ENCODE measurements around the gene RALY. TPM values are rescaled to one million over a fixed set of nuclear protein-coding genes. Genes with fewer than 3 reads are reported as not detected.

Gene RALY
- total RNA-seq, 1 experiment from 2014 or later: 119 TPM

DNA sequence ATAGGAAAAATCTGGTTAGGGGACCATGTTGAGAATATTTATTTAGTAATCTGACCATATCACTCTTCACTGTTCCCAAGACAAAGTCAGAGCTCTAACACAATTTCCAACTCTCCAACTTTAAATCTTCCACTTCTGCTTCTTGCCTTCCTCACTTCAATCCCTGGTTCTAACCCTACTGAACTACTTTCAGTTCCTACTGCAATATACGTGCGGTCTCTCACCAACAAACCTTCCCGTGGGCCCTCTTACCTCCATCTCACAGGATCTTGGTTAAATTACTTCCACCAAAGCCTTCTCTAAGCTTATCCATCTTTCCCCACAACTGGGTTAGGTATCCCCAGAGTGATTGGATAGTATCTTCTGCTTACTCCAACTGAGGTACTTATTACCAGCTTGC lies 110.3 kb downstream of the RALY start:
- H4K20me1 ChIP-seq (ENCODE audit: insufficient read depth): peaks cover 32% of the 10 kb centered on the region; the same call in 1 of the 2 replicates
- no peak for ATAC-seq

DNA sequence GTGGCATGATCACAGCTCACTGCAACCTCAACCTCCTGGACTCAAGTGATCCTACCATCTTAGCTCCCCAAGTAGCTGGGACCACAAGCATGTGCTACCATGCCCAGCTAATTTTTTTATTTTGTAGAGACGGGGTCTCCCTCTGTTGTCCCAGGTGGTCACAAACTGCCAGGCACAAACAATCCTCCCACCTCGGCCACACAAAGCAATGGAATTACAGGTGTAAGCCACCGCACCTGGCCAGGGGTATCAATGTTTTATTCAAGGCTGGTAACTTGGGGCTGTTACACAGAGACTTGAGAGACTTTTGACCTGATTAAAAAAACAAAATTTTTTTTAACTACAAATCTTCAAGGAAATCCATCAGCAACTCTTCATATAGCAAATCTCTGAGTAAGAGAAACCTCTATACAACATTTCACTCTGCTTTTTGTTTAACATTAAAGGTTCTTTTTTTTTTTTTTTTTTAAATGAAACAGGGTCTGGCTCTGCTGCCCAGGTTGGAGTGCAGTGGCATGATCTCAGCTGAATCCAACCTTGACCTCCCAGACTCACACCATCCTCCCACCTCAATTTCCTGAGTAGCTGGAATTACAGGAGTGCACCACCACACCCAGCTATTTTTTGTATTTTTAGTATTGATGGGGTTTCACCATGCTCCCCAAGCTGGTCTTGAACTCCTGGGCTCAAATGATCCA lies 112.4 kb downstream of the RALY start:
- DNase-seq (ENCODE audit: low read depth, low spot score) (no peak), ATAC-seq (no peak)
- H3K27ac ChIP-seq (ENCODE audit: low read depth, low read length): no peak overlapping the region
- no peak overlapping the region for H3K4me2 ChIP-seq (ENCODE audit: low read length)
- ChIA-PET CTCF (no interaction called here), RAD21 (ENCODE audit: low non-redundant PET in 1 of 2, low total read pairs in 2 of 2, uncharacterized antibody in 2 of 2, unreplicated experiment in 2 of 2) (no interaction called here), POLR2A (no interaction called here)
- peaks cover 35% of the 10 kb centered on the region; the same call in 1 of the 2 replicates for H4K20me1 ChIP-seq (ENCODE audit: insufficient read depth)
- H3K4me1 ChIP-seq (ENCODE audit: control insufficient read depth in 1 of 2, insufficient read depth in 2 of 2, low read length in 2 of 2): peaks cover 4 to 13% of the 10 kb centered on the region in 2 experiments; a peak in 3 of 4 replicates
- H2AFZ ChIP-seq (ENCODE audit: low read depth, low read length, poor library complexity, severe bottlenecking): no peak overlapping the region
- H3K79me2 ChIP-seq (ENCODE audit: insufficient read depth, low read length): peaks cover 100% of the 10 kb centered on the region
- no peak overlapping the region for H3K4me3 ChIP-seq (replicated peaks in 1 of 2; ENCODE audit: low read depth in 1 of 2, low read length in 2 of 2)
- peaks cover 39 to 41% of the 10 kb centered on the region in 2 experiments for H3K36me3 ChIP-seq (ENCODE audit: control insufficient read depth in 1 of 2, insufficient read depth in 2 of 2, low read length in 2 of 2)
- no TSS peak for BruUV-seq (replicated peaks)
- TF ChIP-seq EGR1 (IDR thresholded peaks at IDR 0.05; ENCODE audit: low read depth) (no peak), TCF7L2 (IDR thresholded peaks at IDR 0.05; ENCODE audit: borderline replicate concordance, extremely low read depth, insufficient read depth, insufficient read length) (no peak)
- intact Hi-C loops (cut with micrococcal nuclease): no loop called here
- H3K9ac ChIP-seq (ENCODE audit: low read length): no peak overlapping the region
- no peaks in the 10 kb centered on the region for H3K27me3 ChIP-seq (ENCODE audit: insufficient read depth, low read length)
- H3K9me3 ChIP-seq (ENCODE audit: control insufficient read depth in 1 of 2, insufficient read depth in 1 of 2, low read depth in 1 of 2, low read length in 2 of 2): no peaks in the 10 kb centered on the region
- no peaks in the 10 kb centered on the region for H3K9me2 ChIP-seq (ENCODE audit: insufficient read depth)

More for the DNA sequence above, 110.3 kb downstream of the RALY start:
- no TSS peak for BruUV-seq (replicated peaks)
- ChIA-PET POLR2A (no interaction called here), CTCF (no interaction called here), RAD21 (ENCODE audit: low non-redundant PET in 1 of 2, low total read pairs in 2 of 2, uncharacterized antibody in 2 of 2, unreplicated experiment in 2 of 2) (no interaction called here)
- no peak for DNase-seq (ENCODE audit: low read depth, low spot score)
- no peak for TF ChIP-seq ZFX (IDR thresholded peaks at IDR 0.05)
- no peak for TF ChIP-seq CBX3 (IDR thresholded peaks at IDR 0.05; ENCODE audit: low read depth)
- no peak for TF ChIP-seq EZH2 (IDR thresholded peaks at IDR 0.05)
- Histone ChIP-seq H3K36me3 (ENCODE audit: control insufficient read depth in 1 of 2, insufficient read depth in 2 of 2, low read length in 2 of 2) (peaks cover 38 to 48% of the 10 kb centered on the region in 2 experiments), H3K4me2 (ENCODE audit: low read length) (no peak overlapping the region), H3K4me1 (ENCODE audit: control insufficient read depth in 1 of 2, insufficient read depth in 2 of 2, low read length in 2 of 2) (no peaks in the 10 kb centered on the region), H3K4me3 (replicated peaks in 1 of 2; ENCODE audit: low read depth in 1 of 2, low read length in 2 of 2) (no peak overlapping the region), H3K9ac (ENCODE audit: low read length) (no peak overlapping the region), H3K27me3 (ENCODE audit: insufficient read depth, low read length) (no peaks in the 10 kb centered on the region), H2AFZ (ENCODE audit: low read depth, low read length, poor library complexity, severe bottlenecking) (no peak overlapping the region), H3K9me2 (ENCODE audit: insufficient read depth) (no peaks in the 10 kb centered on the region), H3K9me3 (ENCODE audit: control insufficient read depth in 1 of 2, insufficient read depth in 1 of 2, low read depth in 1 of 2, low read length in 2 of 2) (no peaks in the 10 kb centered on the region), H3K79me2 (ENCODE audit: insufficient read depth, low read length) (peaks cover 100% of the 10 kb centered on the region), H3K27ac (ENCODE audit: low read depth, low read length) (no peak overlapping the region)
- intact Hi-C loops (cut with micrococcal nuclease): no loop called here

Data from HCT116 (cell line).